HG03045 (cell line): ENCODE measurements around the gene STXBP5.
A peak's percentile ranks its signal among the peaks of the same experiment; 100 is the strongest.

Experiments used
- ATAC-seq: cut with Tn5 transposase; IDR thresholded peaks from one replicate; pipeline ENCODE4 v1.9.1; 2021; ENCODE audit warnings: mild to moderate bottlenecking, moderate library complexity; ENCODE audit not compliant: unreplicated experiment

Gene STXBP5

DNA sequence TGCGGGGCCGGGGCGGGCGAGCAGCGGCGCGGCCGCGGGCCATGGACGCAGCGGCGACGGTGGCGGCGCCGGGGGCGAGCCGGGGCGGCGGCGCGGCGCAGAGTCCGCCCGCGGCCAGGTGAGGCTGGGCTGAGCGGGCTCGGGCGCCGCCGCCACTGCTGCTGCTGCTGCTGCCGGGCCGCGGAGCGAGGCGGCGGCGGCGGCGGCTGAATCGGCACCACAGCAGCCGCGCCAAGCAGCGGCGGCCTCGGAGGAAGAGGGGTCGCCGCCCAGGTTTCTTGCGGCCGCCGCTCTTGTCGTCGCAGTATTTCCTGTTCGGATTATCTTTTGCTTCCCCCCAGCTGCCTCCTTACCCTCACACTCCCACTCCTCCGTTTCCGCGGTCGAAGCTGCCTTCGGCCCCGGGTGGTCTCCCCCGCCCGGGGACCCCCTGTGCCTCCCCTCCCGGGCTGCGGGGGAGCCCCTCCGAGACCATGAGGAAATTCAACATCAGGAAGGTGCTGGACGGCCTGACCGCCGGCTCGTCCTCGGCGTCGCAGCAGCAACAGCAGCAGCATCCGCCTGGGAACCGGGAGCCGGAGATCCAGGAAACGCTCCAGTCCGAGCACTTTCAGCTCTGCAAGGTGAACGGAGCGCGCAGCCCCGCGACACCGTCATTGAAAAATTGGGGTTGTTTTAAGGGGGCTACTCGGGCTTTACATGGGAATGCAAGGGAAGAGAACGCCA is at the start of gene STXBP5:
Gene STXBP5 (plus strand): TSS at position 358 of the 726 bp plus-strand sequence. CDS start 116 bp downstream, at position 474.
- peak; percentile 32 for ATAC-seq

DNA sequence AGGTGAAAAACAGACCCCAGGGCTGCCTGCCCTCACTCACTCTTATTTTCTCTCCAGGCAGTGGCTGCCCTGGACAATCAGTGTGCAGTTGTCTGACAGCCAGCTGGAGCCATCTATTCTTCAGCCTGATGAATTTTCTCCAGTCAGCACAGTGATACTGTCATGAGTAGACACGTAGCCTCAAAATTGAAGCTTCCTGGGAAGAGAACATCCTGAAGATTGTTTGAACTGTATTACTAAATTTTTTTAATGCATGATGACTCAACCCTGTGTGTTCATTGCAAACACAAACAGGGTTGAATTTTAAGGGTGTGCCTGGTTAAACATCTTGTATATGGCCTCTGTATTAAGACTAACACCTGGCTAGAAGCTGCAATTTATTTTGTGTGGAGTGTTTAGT is 49.8 kb upstream of the STXBP5 start:
- no peak for ATAC-seq

DNA sequence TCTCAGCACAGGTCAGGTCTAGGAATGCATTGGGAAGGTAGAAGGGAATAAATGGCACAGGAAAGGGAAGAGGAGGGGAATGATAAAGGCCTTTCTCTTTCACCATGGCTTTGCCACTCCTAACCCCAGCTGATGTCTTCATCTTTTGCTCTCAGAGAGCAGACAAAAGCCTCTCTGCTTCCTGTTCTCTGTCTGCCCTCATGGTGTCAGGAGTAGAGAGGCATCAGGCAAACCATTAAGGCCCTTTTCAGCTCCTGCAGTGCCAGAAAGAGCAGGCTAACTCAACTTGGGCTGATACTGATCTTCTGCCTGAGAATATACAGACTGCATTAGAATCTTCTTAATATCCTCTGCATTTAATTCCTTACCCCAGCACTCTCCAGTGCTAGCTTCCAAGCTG is 48.0 kb upstream of the STXBP5 start:
- no peak for ATAC-seq

DNA sequence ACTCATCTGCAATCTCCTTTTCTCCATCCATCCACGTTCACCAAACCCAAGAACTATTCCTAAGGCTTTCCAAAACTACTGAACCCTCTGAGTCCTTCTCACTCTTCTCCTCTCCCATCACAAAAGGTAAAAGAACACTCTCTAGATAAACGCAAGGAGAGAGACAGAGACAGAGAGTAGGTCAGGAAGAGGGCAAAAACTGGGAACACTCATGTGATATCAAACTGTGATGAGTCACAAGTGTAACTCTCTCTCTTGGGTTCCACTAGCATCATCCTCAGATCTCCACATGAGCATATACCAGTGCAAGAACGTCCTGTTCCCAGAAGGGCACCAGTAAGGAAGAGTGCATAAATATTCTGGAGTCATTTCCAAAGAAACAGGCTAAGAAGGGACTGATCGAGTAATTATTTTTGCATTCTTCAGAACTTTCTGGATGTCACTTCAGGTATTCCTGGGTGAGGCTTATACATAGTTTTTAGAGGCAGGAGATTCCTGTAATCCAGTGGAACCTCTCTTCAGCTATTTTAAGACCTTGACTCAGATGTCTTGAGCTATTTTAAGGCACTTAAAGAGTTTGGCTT is 47.3 kb upstream of the STXBP5 start:
- no peak for ATAC-seq

DNA sequence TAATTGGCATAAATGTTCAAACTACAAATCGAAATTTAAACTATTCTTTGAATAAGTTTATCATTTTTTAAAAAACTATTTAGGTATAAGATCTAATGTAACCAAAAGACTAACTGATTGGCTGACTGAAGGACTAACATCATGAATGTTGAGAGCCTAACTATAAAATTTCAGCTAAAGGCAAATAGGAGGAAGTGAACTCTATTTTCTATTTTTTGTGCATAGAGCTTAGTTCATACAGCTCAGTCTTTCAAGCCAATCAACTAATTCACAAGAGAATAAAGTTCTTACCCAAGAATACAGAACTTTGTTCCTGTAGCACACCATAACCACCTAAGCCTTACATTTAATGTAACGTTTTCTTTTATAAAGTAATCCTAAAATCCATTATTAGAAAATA is 46.3 kb upstream of the STXBP5 start:
- no peak for ATAC-seq

DNA sequence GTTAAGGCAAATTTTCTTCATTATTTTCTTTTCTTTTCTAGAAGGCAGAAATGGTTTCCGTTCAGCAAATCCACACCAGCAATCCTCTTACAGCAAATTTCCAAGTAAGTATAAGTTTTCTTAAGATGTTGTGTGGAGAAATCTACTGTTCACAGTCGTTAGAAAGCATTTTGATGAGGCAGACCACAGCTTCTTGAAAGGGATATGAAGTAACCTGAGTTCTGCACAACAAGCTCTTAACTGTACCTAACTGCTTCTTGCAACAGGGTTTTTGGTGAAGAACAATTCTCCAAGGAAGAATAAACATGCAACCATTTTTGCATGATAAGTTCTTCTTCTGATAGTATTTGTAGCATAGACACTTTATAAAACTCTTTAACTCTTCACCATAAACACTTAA is 45.3 kb upstream of the STXBP5 start:
- ATAC-seq, result no peak

DNA sequence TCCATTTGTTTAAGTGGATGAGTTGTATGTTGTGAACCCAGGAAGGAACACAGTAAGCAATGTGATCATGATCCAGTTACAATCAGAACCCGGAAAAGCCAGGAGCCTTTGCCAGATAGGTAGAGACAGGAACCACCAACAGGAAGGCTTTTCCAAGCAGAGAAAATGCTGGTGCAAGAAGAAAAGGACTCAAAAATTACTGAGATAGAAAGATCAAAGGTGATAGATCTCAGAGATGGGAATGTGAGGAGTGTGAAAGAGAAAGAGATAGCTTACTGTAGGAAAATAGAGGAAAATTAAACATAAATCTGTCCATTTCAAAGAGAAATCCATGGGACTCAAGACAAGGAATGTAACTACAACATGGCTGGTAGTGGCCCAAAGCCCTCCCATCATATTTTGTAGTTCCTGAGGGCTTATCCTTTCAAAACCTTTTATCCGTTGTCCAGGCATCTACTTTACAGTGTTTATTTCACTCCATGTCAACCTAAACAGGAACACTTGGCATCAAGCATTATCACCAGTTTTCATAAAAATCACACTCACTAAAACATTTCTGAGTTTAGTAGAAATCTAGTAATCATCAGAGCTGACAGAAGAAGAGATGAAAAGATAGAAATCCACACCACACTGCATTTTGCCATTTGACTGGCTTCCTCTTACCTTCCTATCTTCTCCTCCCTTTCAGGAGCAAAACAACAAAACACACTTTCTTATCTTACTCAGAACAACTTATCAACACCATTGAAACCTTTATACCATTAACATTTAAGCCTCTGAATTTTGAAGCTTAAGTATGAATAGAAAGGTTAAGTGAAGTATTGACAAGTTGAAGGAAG is 44.5 kb upstream of the STXBP5 start:
- ATAC-seq, result no peak

DNA sequence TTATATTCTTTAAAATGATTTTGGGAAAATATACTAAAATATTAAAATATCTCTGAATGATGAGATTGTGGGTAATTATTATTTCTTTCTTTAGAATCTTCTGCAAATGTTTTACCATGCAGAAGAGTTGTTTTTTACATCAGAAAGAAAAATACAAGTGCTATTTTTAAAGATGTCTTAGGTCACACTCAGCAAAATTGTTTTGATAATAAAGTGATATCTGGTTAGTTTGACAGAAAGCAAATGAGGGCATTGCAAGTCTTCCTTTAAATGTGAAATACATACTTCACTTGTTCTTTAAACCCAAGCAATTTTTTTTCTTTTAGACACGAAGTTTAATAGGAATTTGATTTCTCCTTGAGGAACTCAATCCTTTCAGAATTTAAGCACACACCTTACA is 43.6 kb upstream of the STXBP5 start:
- no peak for ATAC-seq

DNA sequence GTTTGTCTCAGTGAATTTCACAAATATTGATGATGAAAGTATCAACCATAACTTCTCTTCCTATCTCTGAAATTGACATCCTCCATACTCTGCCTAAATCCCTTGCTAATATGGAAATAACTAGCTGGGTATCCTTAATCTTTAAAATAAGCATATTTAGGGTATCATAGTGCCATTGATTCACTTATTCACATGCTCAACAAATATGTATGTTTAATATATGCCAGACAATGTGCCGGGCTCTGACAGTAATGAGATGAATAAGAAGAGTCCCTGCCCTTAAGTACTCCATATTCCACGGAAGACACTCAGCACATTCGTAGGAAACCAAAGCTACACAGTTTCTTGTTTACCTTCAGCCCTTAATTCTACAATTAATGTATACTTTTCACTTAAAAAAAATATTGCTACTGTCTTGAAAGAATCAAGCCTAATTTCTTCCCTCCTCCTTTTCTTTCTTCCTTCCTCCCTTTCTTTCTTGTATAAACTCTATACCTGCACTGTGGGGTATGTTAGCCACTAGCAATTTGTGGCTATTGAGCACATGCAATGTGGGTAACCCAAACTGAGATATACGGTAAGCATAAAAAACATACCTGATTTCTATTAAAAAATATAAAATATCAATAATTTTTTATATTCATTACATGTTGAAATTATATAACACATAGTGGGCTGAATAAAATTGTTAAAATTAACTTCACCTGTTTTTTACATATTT is 42.8 kb upstream of the STXBP5 start:
- ATAC-seq, result no peak

DNA sequence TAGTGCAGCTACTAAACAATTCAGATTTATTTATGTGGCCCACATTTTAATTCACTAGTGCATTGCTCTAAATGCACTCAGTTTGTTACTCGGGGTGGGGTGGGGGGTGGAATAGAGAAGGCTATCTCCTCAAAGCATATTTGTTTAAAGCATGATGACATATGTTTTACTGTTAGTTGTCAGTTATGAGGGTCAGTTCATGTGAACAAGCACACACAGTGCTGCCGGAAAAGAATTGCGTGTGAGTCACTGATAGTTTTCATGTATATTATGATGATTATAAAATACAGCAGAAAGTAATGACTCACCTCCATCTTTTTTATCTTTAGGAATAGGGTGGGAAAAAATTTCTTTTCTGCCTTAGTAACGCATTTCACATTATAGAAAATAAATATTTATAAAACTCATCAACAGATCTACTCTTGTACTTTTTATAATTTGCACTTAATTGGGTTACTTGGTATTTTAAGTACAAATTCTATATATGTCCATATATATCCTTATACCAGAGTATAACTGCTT is 42.2 kb upstream of the STXBP5 start:
- ATAC-seq, result no peak

DNA sequence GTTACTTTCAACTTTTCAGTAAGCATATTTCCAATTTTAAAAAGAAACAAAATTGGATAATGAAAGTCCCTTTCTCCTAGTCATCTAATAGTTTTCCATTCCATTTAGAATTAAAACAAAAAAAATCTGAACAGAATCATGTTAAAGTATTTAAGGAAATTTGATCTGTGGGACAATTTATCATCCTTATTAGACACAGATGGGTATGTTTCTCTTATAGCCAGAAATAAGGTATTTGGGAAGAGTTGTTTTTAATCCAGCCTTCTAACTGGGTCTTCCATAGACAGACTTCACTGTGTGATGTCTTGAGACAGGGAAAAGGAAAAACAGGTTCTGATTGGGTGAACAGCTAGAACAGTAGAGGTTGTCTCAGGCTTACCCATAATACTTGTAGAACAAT is 39.5 kb upstream of the STXBP5 start:
- ATAC-seq, result no peak

DNA sequence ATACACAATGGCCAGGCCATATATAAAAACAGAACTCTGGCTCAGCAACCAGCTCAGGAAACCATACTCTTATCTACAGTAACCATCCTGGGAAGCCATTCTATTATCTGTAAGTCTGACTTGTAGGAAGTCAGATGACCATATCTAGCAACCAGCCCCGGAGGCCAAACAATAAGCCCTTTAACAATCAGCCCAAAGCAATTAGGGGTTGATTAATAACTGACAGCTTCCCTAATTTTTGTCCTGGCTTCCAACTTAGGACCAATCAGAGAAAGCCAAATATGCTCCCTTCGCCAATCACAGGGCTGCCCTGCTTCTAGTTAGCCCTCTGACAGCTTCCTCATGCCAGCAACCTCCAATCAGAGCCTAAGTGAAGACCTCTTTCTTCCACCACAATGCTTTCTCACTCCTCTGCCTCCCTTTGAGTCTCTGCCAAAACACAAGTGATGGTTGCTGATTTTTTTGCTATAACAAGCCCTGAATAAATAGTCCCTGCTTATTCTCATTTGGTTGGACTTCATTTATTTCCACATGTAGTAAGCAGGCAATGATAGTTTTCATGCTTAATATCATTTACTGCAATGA is 37.8 kb upstream of the STXBP5 start:
- ATAC-seq, result no peak

DNA sequence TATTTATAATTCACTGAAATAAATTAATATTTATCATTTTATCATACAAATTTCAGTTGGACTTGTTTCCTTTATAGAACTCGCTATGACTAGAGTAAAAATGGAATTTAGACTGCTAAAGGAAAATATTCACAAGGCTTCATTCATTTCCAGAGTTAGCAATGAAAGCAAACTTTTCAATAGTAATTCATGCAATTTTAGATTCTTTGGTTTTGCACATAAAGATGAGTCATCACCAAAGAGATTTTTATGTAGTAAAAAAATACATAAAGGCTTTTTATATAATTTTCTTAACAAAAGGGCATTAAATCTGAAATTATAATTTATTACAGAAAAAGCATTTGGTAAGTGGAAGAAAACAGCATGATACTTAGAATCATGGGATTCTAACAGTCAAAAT is 37.2 kb upstream of the STXBP5 start:
- ATAC-seq, result no peak

DNA sequence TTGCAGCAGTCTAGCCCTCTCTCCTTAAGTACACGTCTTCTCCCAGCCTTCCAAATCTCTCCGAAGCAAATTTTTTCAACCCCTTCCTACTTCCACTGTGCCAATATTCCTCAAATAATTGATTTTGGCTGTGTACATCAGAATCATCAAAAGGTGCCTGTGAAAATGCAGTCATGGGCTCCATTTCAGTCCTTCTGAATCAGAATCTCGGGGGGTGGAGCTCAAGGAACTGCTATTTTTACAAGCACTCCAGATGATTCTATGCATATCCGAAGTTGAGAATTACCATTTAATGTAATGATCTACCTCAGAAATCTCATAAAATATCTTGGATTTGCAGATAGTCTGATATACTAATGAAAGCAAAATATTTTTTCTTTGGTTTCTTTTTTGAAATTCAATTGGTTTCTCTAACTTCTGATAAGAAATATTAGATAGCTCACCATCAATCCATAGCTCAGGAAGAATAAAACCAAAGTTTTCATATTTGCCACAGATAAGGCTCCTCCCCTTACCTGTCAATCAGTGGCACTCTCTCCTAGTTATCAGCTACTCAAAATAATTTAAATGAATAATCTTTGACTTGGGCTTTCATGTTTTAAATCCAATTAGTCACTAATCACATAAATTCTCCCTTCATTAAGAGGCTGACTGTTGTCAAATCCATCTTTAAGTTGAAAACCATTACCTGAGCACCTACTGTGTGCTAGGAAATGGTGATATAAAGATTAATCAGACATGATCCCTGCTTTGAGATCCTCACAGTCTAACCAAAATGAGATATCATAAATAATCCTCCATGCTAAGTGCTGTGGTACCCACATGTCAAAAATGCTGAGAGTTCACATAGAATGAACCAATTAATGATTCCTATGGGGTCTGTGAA is 36.4 kb upstream of the STXBP5 start:
- no peak for ATAC-seq

DNA sequence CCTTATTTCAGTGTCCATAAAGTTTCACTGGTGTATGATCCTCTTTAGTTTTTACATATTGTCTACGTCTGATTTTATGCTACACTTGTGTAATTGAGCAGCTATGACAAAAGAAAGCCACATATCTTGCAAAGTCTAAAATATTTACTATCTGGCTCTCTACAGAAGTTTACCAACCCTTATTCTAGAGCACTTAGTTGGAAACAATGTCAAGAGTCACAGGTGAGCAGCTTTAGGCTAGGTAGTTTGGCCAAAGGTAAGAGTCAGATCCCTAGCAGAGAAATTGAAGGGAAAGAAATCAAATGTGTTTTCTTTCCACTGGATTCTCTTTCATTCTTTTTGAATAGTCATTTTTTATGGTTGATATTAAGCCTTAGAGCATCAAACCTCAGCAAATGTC is 34.7 kb upstream of the STXBP5 start:
- ATAC-seq, result no peak

DNA sequence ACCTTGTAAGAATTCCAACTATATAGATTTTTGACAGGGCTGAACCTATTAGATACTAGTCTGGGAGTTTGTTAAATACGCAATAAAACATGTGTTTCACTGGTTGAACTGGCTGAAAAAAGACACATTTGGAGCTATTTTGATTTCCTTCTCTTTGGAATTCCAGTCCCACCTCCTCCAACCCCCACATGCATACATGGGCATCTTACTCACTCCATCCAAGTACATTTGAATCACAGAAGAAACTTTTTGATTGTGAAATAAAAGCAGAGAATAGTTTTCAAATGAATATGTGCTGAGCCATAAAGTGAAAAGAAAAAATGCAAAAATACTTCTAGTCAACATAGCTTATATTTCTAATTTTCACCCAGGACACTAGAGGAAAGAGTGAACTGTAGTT is 33.9 kb upstream of the STXBP5 start:
- ATAC-seq, result no peak

DNA sequence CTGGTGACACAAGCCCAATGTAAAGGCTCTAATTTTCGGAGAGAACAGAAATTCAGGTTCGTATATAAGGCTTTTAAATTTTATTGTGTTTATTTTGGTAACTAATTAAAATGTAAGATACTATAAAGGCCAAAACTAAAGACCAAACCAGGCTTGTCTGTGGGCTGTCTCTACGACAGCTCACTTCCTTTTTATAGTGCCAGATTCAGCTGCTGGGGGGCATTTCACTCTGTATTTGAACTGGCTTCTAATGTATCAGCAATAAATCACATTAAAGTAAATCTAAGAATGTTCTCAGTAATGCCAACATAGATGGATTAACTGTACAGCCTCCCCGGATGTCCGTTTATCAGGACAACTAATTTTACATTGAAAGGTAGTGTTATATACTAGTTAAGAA is 31.1 kb upstream of the STXBP5 start:
- ATAC-seq, result no peak

DNA sequence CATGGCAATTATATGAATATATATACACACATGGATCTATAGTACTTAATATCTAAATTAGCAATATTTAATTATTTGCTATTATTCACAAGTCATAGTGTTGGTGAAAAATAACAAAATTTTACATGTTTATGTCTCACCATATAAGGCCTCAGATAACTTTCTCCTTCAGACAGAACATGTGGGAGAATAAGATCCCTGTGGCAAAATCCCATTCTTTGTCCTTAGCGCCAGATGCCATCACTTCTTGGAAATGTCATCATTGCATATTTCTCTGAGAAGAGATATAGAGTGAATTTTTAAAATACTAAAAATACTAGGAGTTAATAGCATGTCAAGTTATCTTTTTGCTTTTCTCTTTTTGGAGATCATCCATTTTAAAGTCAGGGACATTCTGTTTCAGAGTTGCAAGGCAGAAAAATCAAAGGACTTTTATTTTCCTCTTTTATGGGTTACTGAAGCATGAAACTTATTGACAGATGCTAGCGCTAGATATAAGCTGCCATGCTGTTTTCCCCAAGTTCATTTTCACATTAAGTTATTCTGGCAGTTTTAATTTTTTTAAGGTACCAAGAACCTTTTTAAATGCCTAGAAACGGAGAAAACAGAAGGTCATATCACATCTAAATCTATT is 30.4 kb upstream of the STXBP5 start:
- no peak for ATAC-seq

DNA sequence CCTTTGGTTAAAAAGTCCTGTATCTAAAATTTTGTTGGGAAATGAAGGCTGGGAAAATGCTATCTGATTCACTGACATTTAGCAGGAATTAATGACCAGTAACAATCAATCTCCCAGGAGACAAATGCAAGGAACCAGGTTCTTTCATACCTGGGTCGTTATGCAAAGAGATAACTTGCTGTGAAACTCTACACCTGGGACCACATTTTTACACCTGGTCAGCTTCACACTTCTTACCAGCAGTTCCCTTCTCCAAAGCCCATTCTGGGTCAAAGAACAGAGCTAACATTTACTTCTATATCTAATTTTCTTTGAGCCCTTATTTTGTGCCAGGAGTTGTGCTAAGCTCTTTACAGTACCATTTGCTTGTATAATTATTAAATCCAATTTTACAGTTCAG is 27.4 kb upstream of the STXBP5 start:
- no peak for ATAC-seq
